SK-N-MC (cell line): ENCODE results near the gene TMEM60.

Experiments
- EZH2 ChIP-seq: fragments of 200-600 bp; sonication (generic); IDR thresholded peaks from one replicate; pipeline ENCODE4 v1.6.1; 2017; ENCODE audit warnings: antibody characterized with exemption
- POLR2AphosphoS5 ChIP-seq: IDR thresholded peaks from 2 replicates; pipeline ENCODE4 v1.6.1; 2012; ENCODE audit warnings: mild to moderate bottlenecking, low read depth, low read length, borderline replicate concordance

DNA sequence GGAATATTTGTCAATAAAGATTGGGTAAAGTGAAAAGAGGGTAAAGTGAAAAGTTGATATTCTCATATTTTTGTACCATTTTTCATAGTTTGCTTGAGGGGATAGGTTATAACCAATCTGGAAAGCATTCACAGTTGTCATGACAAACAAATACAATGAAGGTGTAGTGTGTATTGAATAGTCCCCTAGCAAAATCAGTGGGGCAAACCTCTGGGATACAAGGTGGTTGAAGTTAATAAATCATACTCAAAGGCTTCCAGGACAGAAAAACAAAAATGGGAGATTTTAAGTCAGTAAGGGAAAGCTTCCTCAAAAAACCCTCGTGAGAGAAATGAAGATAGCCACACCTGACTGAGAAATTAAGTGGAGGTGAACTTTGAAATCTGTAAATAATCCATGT lies 39.7 kb upstream of the TMEM60 start:
- no peak for TF ChIP-seq EZH2
- no peak for TF ChIP-seq POLR2AphosphoS5
